GM18907 (cell line): ENCODE results near the gene STPG3.
"Not testable (repeated sequence)": the region's sequence is repeated elsewhere in the genome, so short reads cannot be mapped to it uniquely, and the experiment has no call there.

Experiments
- ATAC-seq: cut with Tn5 transposase; IDR thresholded peaks from one replicate; pipeline ENCODE4 v1.9.1; 2021; ENCODE audit warnings: mild to moderate bottlenecking, moderate library complexity; ENCODE audit not compliant: unreplicated experiment

The STPG3 gene

GRCh38 chr9:137244486-137245449 lies 6.3 kb upstream of the STPG3 start:
- ATAC-seq = no peak

- ATAC-seq = no peak
Measured at GRCh38 chr9:137245450-137246421, 5.3 kb upstream of the STPG3 start.

GRCh38 chr9:137247135-137247915 lies 3.8 kb upstream of the STPG3 start:
- no peak for ATAC-seq

DNA sequence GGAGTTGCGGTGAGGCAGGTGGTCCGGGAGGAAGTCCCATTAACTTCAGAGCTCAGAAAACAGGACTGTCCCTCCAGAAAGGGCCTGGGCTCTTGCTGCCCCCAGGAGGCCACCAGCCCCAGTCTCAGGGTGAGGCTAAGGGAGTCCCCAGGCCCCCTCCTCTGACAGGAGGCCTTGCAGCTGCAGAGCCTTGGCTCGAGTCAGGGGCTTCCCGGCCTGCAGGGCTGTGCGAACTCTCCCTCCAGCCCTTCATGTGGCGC lies 3.2 kb upstream of the STPG3 start:
- no peak for ATAC-seq

DNA sequence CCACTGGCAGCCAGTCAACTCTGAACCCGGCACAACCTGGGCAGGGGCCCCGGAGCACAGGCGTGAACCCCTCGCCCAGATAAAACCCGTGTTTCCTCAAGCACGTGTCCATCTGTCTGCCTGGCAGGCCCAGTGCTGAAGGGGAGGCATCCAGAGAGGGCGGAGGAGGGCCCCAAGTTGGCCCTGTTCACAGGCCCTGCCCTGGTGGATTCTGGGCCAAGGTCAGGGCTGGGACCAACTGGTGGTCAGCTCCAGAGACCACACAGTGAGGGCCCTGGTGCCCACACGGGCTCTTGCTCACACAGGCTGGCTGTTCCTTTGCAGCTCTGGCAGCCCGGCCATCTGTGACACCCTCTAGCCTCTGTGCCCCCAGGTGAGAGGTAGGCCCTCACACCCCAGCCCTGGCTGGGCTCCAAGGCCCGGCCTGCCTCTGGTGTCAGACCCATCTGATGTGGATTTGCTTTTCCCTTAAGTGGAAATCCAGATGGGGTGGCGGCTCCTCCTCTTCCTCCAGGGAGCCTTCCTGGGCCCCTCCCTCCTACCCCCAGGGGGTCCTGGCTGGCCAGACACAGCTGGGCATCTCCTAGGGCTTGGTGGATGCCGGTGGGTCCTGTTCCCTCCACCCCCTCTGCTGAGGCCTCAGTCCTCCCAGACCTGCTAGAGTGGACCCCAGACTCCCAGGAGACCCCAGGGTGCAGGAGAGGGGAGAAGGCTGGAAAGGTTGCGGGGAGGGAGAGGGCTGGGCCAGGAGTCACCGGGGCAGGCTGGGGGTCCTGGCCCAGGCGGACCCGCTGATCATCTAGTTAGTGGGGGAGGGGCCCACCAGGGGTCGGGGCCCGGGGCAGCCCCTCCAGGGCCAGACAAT lies 525 bp upstream of the STPG3 start:
- no peak for ATAC-seq

GRCh38 chr9:137251490-137252268 lies 593 bp downstream of the STPG3 start:
- ATAC-seq = no peak

DNA sequence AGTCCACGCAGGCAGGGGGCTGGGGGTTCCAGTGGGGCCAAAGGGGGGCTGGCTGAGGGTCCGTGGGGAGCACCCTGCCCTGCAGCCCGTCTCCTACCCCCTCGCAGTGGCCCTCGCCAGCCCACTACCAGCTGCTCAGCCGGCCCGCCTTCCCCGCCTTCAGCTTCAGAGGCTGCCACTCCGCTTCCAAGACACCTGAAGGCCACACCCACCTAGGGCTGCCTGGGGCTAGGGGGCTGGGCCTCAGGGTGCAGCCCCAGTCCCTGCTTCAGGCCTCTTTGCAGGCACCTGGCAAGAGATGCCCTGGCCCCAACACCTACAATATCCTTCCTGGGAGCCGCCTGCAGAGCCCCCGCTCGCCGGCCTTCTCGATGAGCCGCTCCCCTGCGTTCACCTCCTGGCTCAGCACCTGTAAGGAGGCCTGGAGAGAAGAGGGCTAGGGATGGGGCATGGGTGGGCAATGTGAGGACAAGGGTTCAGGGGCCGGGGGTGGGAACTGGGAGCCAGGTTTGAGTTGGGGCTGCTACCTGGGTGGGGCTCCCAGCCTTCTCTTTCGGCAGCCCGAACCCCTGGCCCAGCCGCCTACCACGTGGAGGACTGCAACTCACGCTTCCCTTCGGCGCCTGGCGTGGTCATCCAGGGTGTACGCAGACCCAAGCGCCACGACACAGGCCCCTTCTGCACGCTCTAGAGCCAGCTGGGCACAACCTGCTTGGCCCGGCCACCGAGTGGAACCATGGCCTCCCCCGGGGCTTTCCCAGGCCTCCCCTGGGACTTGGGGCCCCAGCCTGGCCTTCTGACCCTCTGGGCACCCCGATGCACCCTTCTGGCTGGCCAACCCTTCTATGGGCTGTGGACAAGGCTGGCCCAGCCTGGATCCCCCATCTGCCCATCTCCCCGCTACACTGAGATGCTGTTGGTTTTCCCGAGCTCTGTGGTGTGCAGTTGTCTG lies 1.7 kb downstream of the STPG3 start:
- no peak for ATAC-seq

DNA sequence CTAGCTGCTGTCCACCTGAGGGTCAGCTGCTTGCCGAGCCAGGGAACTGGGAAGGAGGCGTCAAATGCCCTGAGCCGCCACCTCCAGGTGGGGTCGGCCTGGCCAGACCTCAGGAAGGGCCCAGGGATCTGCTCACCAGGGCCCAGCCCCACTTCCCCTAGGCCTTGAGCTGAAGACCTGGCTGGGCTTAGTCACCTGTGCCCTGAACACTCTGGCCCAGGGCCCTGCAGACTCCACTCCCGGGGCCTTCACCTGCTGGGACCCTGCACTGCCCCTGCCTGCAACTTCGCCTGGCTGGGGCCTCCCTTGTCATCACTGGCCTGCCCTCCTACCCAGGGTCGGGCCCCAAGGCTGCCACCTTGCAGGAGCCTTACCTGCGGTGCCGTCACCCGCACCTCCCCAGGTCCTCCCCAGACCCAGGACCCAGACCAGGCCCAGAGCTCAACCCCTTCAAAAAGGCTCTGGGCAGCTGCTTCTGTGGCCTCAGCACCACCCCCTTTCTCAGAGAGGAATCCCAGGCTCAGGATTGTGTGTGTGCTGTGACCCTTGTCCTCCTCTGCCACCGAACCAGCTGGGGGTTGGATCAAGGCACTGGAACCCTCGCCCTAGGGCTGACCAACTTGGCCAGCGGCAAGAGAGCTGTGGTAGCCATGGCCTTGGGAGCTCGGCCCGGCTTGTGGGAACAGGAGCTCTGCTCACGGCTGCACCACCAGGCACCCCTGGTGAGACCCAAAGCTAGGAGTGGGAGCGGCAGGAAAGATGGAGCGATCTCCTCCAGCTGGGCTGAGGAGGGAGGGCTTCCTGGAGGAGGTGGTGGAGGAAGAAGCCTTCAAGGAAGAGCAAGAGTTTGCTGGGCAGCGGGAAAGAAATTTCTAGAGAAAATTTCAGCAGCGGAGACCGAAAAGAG lies 2.9 kb downstream of the STPG3 start:
- no peak for ATAC-seq

GRCh38 chr9:137254624-137255447 lies 3.8 kb downstream of the STPG3 start, which contains the start of gene NELFB:
TSS of gene NELFB (plus strand) at chr9:137255327.
- ATAC-seq = peak; percentile 74

- ATAC-seq = peak; percentile 32
Measured at GRCh38 chr9:137255448-137256114, 4.5 kb downstream of the STPG3 start.

DNA sequence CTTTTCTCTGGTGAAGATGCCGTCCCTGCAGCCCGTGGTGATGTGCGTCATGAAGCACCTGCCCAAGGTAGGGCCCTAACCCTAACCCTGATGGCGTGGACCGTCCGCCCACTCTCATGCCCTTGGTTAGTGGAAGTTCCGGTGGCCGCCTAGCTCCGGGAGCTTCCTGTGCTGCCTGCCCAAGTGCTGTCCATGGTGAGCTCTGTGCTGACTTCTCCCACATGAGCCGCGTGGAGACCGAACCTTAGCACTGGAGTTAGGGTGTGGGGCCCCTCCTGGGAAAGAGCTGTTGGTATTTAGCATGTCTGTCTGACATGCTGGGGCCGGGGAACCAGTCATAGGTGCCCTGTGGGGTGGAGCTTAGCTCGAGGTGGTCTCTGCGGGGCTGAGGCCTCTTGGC lies 5.3 kb downstream of the STPG3 start:
- no peak for ATAC-seq

DNA sequence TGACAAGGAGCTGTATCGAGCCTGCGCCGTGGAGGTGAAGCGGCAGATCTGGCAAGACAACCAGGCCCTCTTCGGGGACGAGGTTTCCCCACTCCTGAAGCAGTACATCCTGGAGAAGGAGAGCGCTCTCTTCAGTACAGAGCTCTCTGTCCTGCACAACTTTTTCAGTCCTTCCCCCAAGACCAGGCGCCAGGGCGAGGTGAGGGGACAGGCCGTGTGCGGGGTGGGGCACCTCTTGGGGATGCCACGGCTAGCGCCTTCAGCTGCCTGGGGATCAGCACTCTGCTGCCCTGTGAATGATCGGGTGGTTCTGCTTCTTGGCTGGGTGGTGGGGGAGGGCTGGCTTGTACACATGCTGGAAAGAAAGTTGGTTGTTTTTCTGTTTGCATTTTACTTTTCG lies 5.8 kb downstream of the STPG3 start:
- no peak for ATAC-seq

DNA sequence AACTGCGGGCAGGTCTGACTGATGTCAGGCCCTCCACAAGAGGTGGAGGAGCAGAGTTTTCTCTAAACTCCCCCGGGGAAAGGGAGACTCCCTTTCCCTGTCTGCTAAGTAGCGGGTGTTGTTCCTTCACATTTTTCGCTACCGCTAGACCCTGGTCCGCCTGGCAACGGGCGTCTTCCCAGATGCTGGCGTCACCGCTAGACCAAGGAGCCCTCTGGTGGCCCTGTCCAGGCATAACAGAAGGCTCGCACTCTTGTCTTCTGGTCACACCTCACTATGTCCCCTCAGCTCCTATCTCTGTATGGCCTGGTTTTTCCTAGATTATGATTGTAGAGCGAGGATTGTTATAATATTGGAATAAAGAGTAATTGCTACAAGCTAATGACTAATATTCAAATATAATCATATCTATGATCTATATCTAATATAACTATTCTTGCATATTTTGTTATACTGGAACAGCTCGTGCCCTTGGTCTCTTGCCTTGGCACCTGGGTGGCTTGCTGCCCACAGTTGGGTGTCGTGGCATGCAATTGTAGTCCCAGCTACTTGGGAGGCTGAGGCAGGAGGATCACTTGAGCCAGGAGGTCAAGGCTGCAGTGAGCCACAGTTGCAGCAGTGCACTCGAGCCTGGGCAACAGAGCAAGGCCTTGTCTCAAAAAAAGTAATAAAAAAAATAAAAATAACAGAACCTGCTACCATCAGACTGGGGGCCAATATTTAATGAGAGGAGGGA lies 11.3 kb downstream of the STPG3 start:
- ATAC-seq = not testable (repeated sequence)

GRCh38 chr9:137262909-137263285 lies 11.8 kb downstream of the STPG3 start:
- ATAC-seq = no peak

DNA sequence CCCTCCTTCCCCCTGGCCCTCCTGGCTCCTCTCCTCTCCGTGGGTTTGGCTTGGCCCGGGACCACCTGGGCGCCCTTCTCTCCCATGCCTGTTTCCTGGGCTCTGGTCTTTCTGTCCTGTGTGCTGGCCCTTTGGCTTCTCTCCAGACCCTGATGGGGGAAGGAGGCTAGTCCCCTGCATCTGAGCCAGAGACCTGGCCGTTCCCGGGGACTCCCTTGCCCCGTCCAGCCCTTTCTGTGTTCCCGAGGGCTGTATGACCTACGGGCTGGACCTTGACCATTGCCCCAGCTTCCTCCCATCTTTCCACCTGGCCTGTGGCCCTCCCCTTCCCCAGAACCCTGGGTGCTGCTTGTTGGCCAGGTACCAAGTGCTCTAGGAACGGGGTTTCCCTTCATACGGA lies 12.4 kb downstream of the STPG3 start:
- ATAC-seq = no peak
